SH-SY5Y (cell line): ENCODE results near the gene SLC9A9.

Experiments used
- GATA2 ChIP-seq: IDR thresholded peaks from 2 replicates; pipeline ENCODE4 v1.6.1; 2011; ENCODE audit warnings: mild to moderate bottlenecking, low read depth, low read length
- GATA3 ChIP-seq: IDR thresholded peaks from 2 replicates; pipeline ENCODE4 v1.6.1; 2011; ENCODE audit warnings: low read depth, mild to moderate bottlenecking, low read length, moderate library complexity

GRCh38 chr3:143661677-143662076 lies 186.6 kb downstream of the SLC9A9 start:
- no peak for TF ChIP-seq GATA2
- no peak for TF ChIP-seq GATA3
